Uterus (tissue), 4 donors: Measurements from ENCODE around the gene ARHGDIB. TPM values are rescaled to one million over a fixed set of nuclear protein-coding genes. Genes with fewer than 3 reads are reported as not detected.

Experiments used
- DNase-seq, 2 donors: peaks; one replicate each; pipeline ENCODE4 v3.0.0-alpha.2; 2019 to 2020
- H3K27ac ChIP-seq, 2 donors: fragments of 200-600 bp; sonication (generic); 1 replicate in 1 of 2; 2 replicates in 1 of 2; pipeline ENCODE4 v1.5.1; 2016 to 2018
- H3K27me3 ChIP-seq, 2 donors: fragments of 200-600 bp; sonication (generic); one replicate each; pipeline ENCODE4 v1.5.1; 2018 to 2019; ENCODE audit warnings: control low read depth in 1 of 2
- H3K36me3 ChIP-seq, 2 donors: fragments of 200-600 bp; sonication (generic); one replicate each; pipeline ENCODE4 v1.5.1; 2019; ENCODE audit warnings: control low read depth in 1 of 2
- H3K4me1 ChIP-seq, 2 donors: fragments of 200-600 bp; sonication (generic); one replicate each; pipeline ENCODE4 v1.5.1; 2018 to 2019; ENCODE audit warnings: control low read depth in 1 of 2
- H3K4me3 ChIP-seq, 2 donors: fragments of 200-600 bp; sonication (generic); 1 replicate in 1 of 2; 2 replicates in 1 of 2; pipeline ENCODE4 v1.5.1; 2018 to 2019; ENCODE audit warnings: mild to moderate bottlenecking in 1 of 2
- H3K9me3 ChIP-seq, 2 donors: fragments of 200-600 bp; sonication (generic); one replicate each; pipeline ENCODE4 v1.5.1; 2019; ENCODE audit warnings: control low read depth in 1 of 2
- CTCF ChIP-seq, 4 experiments: fragments of 200-600 bp in 2 of 4; fragments of 450-650 bp in 2 of 4; sonication (generic) in 2 of 4; IDR thresholded peaks; one replicate each; pipeline ENCODE4 v1.5.1; 2016 to 2019; ENCODE audit warnings: antibody characterized with exemption in 4 of 4, mild to moderate bottlenecking in 2 of 4, moderate library complexity in 1 of 4
- POLR2A ChIP-seq, 2 donors: fragments of 450-650 bp; IDR thresholded peaks; one replicate each; pipeline ENCODE4 v1.6.1; 2016; ENCODE audit warnings: antibody characterized with exemption in 2 of 2, mild to moderate bottlenecking in 1 of 2, moderate library complexity in 1 of 2
- intact Hi-C: fragments of 100-400 bp; cut with DNase I; formaldehyde crosslinking; loops from one replicate; pipeline ENCODE4 v1.15.1; 2023; ENCODE audit warnings: low total_unique reads
- total RNA-seq, 4 donors: library from RNA; depleted of rRNA in 3 of 4; stranded (reverse); fragments of >200 nt in 3 of 4; gene quantifications; one replicate each; pipeline versions ENCODE4 v1.1.0 to v1.2.4, GENCODE V29; 2014 to 2023
- donor health status: DM: yes; HTN: yes; CAD: no.

ARHGDIB gene
- total RNA-seq, 4 donors from 2014 or later: 28.4 to 175 (median 59.9) TPM

- H3K4me1 ChIP-seq: no peaks in the 10 kb centered on the region
- DNase-seq: no peak
- no peaks in the 10 kb centered on the region for H3K27me3 ChIP-seq
- H3K27ac ChIP-seq: no peak overlapping the region
- no peaks in the 10 kb centered on the region for H3K9me3 ChIP-seq
- intact Hi-C loops: loop anchor here (10.0 kb wide), 1 partner anchor 53 kb away; no protein-coding TSS in a partner anchor
- H3K36me3 ChIP-seq: no peaks in the 10 kb centered on the region
- H3K4me3 ChIP-seq: no peak overlapping the region
- TF ChIP-seq CTCF (IDR thresholded peaks at IDR 0.05) (no peak), POLR2A (IDR thresholded peaks at IDR 0.05) (no peak)
These were observed 30.0 kb downstream of the ARHGDIB start for GRCh38 chr12:14931359-14931758.

- Histone ChIP-seq H3K9me3 (no peaks in the 10 kb centered on the region), H3K4me1 (no peaks in the 10 kb centered on the region), H3K36me3 (no peaks in the 10 kb centered on the region), H3K27ac (no peak overlapping the region), H3K4me3 (no peak overlapping the region), H3K27me3 (no peaks in the 10 kb centered on the region)
- intact Hi-C loops: loop anchor here (10.0 kb wide), 1 partner anchor 55 kb away; no protein-coding TSS in a partner anchor
- TF ChIP-seq POLR2A (IDR thresholded peaks at IDR 0.05) (no peak), CTCF (IDR thresholded peaks at IDR 0.05) (peak in 1 of 4 experiments; percentile 32)
- no peak for DNase-seq
These were observed 31.1 kb downstream of the ARHGDIB start for GRCh38 chr12:14930299-14930698.

- intact Hi-C loops: no loop called here
- H3K4me1 ChIP-seq: no peaks in the 10 kb centered on the region
- H3K9me3 ChIP-seq: no peaks in the 10 kb centered on the region
- H3K4me3 ChIP-seq: no peak overlapping the region
- no peaks in the 10 kb centered on the region for H3K36me3 ChIP-seq
- peak overlapping the region in 1 of 2 donors; percentile 42 for H3K27ac ChIP-seq
- no peak for DNase-seq
- no peaks in the 10 kb centered on the region for H3K27me3 ChIP-seq
- no peak for TF ChIP-seq CTCF (IDR thresholded peaks at IDR 0.05)
- no peak for TF ChIP-seq POLR2A (IDR thresholded peaks at IDR 0.05)
These were observed 32.5 kb downstream of the ARHGDIB start for GRCh38 chr12:14928931-14929330.

- H3K27ac ChIP-seq: no peak overlapping the region
- TF ChIP-seq POLR2A (IDR thresholded peaks at IDR 0.05): no peak
- TF ChIP-seq CTCF (IDR thresholded peaks at IDR 0.05): no peak
These were observed 34.1 kb downstream of the ARHGDIB start for GRCh38 chr12:14927267-14927666.

GRCh38 chr12:14924541-14924940, 36.9 kb downstream of the ARHGDIB start:
- Histone ChIP-seq H3K36me3 (no peaks in the 10 kb centered on the region), H3K4me3 (no peak overlapping the region), H3K4me1 (no peaks in the 10 kb centered on the region), H3K27ac (no peak overlapping the region), H3K27me3 (no peaks in the 10 kb centered on the region), H3K9me3 (no peaks in the 10 kb centered on the region)
- intact Hi-C loops: no loop called here
- no peak for DNase-seq
- TF ChIP-seq POLR2A (IDR thresholded peaks at IDR 0.05): no peak
- no peak for TF ChIP-seq CTCF (IDR thresholded peaks at IDR 0.05)

More at GRCh38 chr12:14927267-14927666, 34.1 kb downstream of the ARHGDIB start:
- Histone ChIP-seq H3K36me3 (no peaks in the 10 kb centered on the region), H3K27me3 (no peaks in the 10 kb centered on the region), H3K4me3 (no peak overlapping the region), H3K4me1 (no peaks in the 10 kb centered on the region), H3K9me3 (no peaks in the 10 kb centered on the region)
- DNase-seq: no peak
- intact Hi-C loops: no loop called here
